Measurements from ENCODE around the gene PRKCE. TPM values are rescaled to one million over a fixed set of nuclear protein-coding genes. Genes with fewer than 3 reads are reported as not detected.

The PRKCE gene
- total and polyA plus RNA-seq, 2 donors (not counting 3 experiments of a cell fraction or from before 2014, with no cell fraction given): 27.9 to 33.9 TPM

- H3K9me1 ChIP-seq (replicated peaks; ENCODE audit: control insufficient read depth, extremely low read depth, insufficient read depth, low read length): no peaks in the 10 kb centered on the region
- no peaks in the 10 kb centered on the region for H3K36me3 ChIP-seq (ENCODE audit: control insufficient read depth in 2 of 2, extremely low read depth in 1 of 2, insufficient read depth in 2 of 2, low read length in 2 of 2)
- dilution Hi-C loops (cut with MboI; ENCODE audit: extremely low pct_ligation_motif_present, low sequenced_read_pairs) (no loop called here), intact Hi-C loops (cut with micrococcal nuclease) (no loop called here)
- H3K27ac ChIP-seq (ENCODE audit: insufficient read depth, low read depth, low read length): no peak overlapping the region
- POLR2A ChIA-PET: no interaction called here
- no peak for TF ChIP-seq GATA2 (IDR thresholded peaks at IDR 0.05; ENCODE audit: insufficient read depth, insufficient read length, low read depth, low read length)
- TF ChIP-seq MAX (IDR thresholded peaks at IDR 0.05; ENCODE audit: insufficient read depth, insufficient read length): no peak
- TF ChIP-seq POLR2AphosphoS5 (IDR thresholded peaks at IDR 0.05; ENCODE audit: insufficient read depth, low read depth, low read length): no peak
- no peak for TF ChIP-seq EZH2 (IDR thresholded peaks at IDR 0.05; ENCODE audit: borderline replicate concordance, low read depth, low read length, severe bottlenecking)
- no peak for TF ChIP-seq FOS (IDR thresholded peaks at IDR 0.05; ENCODE audit: borderline replicate concordance, insufficient read depth, low read length)
- TF ChIP-seq JUN (IDR thresholded peaks at IDR 0.05; ENCODE audit: borderline replicate concordance, insufficient read depth, insufficient read length, low read depth): no peak
- TF ChIP-seq CTCF (IDR thresholded peaks at IDR 0.05; ENCODE audit: extremely low read depth in 1 of 2, insufficient read depth in 1 of 2, low read depth in 1 of 2, low read length in 2 of 2): no peak
- TF ChIP-seq POLR2A (IDR thresholded peaks at IDR 0.05; ENCODE audit: low read depth, low read length): no peak
- no peak for TF ChIP-seq MYC (IDR thresholded peaks at IDR 0.05; ENCODE audit: low read depth, low read length)
- peaks cover 8% of the 10 kb centered on the region for H3K4me1 ChIP-seq (ENCODE audit: control insufficient read depth, extremely low read depth, insufficient read depth, low read length)
- no peaks in the 10 kb centered on the region for H3K79me2 ChIP-seq (ENCODE audit: control insufficient read depth, insufficient read depth, low read length)
- H3K27me3 ChIP-seq (ENCODE audit: control insufficient read depth in 2 of 2, insufficient read depth in 2 of 2, low read length in 2 of 2): no peaks in the 10 kb centered on the region
- DNase-seq (ENCODE audit: low read depth, low spot score) (no peak), FAIRE-seq (no peak)
- H2AFZ ChIP-seq (ENCODE audit: low read depth, low read length): no peak overlapping the region
- CTCF ChIA-PET: interaction anchor here (0.9 to 1.3 kb wide), 3 partner anchors 12 to 22 kb away, joined by 3 to 4 read pairs (median 4); no protein-coding TSS in a partner anchor
- H3K9me3 ChIP-seq (replicated peaks; ENCODE audit: control insufficient read depth, insufficient read depth, low read length): no peaks in the 10 kb centered on the region
- H3K4me2 ChIP-seq (ENCODE audit: insufficient read depth, low read length): no peak overlapping the region
- BruUV-seq (replicated peaks): no TSS peak
- no peak overlapping the region for H3K9ac ChIP-seq (replicated peaks; ENCODE audit: extremely low read depth, insufficient read depth, low read length)
- H3K4me3 ChIP-seq (replicated peaks in 1 of 3; ENCODE audit: insufficient read depth in 1 of 3, low read depth in 1 of 3, low read length in 3 of 3): no peak overlapping the region
- no peaks in the 10 kb centered on the region for H4K20me1 ChIP-seq (replicated peaks; ENCODE audit: control insufficient read depth, extremely low read depth, insufficient read depth, low read length)
These were observed 399.6 kb downstream of the PRKCE start for GRCh38 chr2:46051085-46051484.
